DND-41 (cell line): ENCODE results near the gene HECTD4.

Source experiments
- EZH2 ChIP-seq: IDR thresholded peaks from 3 replicates; pipeline ENCODE4 v1.6.1; 2012; ENCODE audit warnings: borderline replicate concordance, low read depth, mild to moderate bottlenecking, moderate library complexity, low read length, inconsistent platforms; ENCODE audit not compliant: severe bottlenecking
- TF ChIP-seq, protein P1 (sequence below): IDR thresholded peaks from 2 replicates; pipeline ENCODE4 v1.5.1; 2012; ENCODE audit warnings: borderline replicate concordance, low read length, moderate library complexity, mild to moderate bottlenecking; ENCODE audit not compliant: poor library complexity, severe bottlenecking; ENCODE audit errors: extremely low read depth

GRCh38 chr12:112207397-112207924 is 174.8 kb downstream of the HECTD4 start:
- TF ChIP-seq, protein P1, sequence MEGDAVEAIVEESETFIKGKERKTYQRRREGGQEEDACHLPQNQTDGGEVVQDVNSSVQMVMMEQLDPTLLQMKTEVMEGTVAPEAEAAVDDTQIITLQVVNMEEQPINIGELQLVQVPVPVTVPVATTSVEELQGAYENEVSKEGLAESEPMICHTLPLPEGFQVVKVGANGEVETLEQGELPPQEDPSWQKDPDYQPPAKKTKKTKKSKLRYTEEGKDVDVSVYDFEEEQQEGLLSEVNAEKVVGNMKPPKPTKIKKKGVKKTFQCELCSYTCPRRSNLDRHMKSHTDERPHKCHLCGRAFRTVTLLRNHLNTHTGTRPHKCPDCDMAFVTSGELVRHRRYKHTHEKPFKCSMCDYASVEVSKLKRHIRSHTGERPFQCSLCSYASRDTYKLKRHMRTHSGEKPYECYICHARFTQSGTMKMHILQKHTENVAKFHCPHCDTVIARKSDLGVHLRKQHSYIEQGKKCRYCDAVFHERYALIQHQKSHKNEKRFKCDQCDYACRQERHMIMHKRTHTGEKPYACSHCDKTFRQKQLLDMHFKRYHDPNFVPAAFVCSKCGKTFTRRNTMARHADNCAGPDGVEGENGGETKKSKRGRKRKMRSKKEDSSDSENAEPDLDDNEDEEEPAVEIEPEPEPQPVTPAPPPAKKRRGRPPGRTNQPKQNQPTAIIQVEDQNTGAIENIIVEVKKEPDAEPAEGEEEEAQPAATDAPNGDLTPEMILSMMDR = no peak
- no peak for TF ChIP-seq EZH2
